Fibroblast of skin of left quadriceps (primary cell): ENCODE data around the gene TMEM174.

ENCODE experiments used
- DNase-seq, 2 experiments: peaks; one replicate each; pipeline ENCODE4 v3.0.0-alpha.2; 2013; ENCODE audit warnings: low read depth in 2 of 2

TMEM174 gene

DNA sequence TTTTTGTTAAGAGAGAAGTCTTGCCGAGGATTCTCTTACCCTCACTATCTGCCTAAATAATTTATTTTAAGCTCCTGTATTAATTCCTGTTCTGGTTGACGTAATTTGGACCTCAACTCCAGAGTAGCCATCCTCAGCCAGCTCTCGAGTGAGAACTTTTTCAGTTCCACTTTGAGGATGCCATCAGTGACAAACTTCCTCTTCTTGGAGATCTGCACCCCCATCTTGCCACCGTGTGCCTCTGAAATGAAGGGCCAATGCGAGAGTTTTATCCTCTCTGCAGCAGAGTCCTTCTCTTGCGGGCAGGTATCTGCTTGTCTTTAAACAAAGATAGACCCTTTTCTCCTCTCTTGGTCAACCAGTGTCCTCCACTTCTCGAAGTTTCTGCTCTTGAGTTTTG, 19.5 kb upstream of the TMEM174 start:
- no peak for DNase-seq

DNA sequence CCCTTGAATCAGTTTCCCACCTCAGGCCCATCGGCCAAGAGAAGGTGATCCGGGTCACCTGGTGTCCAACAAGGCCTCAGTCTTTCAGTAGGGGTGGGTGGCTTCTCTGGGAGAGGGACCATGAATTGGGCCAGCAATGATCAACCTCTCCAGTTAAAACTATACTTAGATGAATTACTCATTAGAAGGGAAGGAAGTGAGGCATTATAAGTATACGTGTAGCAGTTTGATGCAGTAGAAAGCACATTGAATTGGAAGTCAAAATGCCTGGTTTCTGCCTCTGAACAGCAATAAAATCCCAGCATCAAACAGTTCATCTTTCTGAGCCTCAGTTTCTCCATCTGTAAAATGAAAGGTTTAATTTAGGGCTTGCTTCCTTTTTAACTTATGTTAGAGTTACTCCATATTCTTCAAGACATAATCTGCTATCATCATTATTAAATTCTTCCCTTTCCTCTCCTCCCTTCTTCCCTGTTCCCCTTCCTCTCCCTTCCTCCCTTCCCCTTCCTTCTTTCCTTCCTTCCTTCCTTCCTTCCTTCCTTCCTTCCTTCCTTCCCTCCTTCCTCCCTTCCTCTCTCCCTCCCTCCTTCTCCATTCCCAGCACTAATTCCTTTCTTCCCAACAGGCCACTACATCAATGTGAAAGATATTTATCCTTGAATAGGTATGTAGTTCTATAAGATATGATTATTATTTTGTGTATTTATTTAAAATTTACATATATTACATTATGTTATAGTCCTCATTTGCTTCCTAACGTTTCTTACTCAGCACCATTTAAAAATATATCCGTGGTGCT, 18.6 kb upstream of the TMEM174 start:
- DNase-seq = no peak

DNA sequence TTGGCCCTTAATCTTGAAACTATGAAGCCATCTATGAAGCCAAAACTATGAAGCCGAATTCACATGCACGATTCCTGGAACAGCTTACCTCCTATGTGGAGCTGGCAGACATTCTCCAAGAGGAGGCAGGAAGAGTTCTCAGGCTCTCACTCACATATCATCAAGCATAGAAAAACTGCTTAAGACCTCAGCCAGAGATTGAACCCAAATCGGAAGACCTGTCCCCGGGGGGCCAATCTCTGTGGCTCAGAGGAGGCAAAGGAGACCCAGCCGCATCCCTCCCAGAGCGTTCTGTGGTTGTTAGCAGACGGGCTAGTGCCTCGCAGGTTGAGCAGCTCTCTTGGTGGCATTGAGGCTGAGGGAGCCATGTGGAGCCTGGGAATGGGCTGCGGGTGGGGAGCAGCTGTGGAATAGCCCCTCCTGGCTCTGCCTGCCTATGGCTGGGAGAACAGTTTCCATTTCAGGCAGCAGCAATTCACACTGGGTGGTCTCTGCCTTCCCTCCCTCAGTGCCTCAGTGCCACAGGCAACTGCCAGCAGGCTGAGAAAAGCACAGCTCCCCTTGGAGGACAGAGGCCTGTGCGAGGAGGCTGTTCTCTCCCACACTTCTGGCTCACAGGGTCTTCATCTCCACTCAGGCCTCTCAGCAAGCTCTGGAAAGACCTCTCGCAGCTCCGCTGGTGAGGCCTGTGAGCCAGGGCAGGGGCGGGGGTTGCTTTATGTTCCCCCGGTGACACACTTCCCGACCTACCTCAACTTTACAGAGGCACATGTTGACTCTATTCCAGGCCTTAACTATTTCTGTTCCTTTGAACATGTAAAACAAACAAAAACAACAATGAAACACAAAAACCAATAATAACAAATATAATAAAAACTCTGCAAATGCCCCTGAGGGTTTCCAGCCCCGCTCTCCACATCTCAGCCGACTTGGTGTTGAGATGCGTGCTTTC, 17.4 kb upstream of the TMEM174 start:
- DNase-seq = no peak

DNA sequence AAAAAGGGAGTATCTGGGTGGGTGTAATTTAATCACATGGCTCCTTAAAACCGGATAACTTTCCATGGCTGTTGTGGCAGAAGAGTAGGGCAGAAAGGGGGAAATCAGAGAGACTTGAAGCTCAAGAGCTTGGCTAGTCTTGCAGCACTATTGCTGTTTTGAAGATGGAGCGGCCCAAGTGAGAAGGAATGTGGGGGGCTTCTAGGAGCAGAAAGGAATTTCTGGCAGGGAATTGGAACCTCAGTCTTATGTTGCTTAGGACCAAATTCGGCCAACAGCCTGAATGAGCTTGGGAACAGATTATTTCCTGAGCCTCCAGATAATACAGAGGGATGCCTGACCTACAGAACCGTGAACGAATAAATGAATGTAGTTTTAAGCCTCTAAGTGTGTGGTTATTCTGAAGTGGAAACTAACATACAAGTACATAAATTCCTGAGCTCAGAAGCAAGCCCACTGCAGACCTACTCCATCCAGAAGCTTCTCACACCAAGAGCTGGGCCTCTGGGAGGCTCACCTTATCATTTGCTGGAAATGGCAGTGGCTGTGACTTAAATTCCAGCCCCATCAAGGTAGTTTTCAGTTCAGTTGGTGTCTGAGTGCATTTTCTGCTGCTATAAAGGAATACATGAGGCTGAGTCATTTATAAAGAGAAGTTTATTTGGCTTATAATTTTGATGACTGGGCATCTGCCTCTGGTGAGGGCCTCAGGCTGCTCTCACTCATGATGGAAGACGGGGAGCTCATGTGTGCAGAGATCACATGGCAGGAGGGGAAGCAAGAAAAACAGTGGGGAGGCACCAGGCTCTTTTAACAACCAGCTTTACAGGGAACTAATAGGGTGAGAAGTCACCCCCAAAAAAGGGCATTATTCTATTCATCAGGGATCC, 15.3 kb upstream of the TMEM174 start:
- no peak for DNase-seq

DNA sequence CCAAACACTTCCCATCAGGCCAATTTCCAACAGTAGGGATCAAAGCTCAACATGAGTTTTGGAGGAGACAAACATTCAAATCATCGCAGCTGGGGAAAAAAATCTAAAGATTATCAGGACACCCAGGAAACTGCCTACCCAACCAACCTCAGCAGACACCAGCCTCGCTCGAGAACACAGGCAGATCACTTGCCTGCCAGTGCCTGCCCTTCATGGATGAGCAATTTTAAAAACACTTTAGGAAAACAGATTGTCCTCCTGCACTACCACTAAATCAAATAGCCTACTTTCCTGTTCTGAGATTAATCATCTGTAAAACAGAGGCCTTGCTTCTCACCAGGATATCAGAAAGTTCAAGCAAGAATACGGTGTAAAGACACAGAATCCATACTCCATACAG, 14.7 kb upstream of the TMEM174 start:
- no peak for DNase-seq

DNA sequence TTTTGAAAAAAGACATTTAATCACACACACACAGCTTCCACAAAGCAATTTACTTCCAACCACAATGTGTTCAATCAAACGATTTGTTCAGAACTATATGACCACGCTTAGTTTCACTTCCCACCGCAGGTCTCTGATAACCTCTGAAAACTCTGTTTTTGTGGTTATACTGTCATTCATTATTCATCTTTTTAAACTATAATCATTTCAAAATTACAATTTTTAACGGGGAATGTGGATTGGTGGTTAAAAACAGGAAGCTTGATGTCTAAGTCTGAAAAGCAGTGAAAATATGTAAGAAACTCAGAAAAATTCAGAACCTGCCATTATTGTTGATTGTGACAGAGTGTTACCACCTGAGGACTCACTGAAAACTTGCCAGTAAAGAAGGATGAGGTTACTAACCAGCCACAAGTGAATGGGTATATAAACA, 12.7 kb upstream of the TMEM174 start:
- DNase-seq = no peak

DNA sequence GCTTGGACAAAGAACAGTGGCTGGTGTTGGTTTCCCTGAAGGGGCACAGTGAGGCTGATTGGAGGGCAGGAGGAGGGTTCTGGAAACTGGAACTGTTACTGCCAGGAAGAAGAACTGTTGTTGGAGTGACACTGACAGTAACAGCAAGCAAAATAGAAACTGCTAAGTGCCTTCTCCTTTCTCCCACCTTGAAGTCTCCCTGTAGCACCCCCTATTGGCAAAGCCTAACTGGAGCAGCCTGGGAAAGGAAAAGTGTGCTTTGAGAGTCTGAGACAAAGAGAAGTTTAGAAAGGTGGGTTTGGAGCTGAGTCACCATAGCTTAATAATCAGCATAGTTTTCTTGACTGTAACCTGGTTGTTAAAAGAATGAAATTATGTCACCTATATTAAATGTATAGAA, 2.5 kb upstream of the TMEM174 start:
- no peak for DNase-seq

DNA sequence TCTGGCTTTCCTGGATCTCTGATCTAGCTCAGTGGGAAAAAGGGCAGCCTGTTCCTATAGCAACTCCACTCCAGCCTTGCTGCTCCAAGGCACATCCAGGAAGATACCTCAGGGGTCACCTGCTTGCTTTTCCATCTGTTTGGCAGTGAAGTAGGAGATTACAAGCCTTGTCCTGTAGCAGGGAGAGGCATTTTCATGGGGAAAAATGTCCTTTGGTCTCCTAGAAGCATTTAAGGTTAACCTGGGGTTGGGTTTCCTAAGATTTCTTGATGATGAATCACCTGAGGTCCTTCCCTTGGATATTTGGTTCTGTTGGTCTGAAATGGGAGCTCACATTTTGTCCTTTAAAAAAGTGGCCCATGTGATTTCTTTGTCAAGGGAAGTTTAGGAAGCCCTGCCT, 1.5 kb upstream of the TMEM174 start:
- no peak for DNase-seq

DNA sequence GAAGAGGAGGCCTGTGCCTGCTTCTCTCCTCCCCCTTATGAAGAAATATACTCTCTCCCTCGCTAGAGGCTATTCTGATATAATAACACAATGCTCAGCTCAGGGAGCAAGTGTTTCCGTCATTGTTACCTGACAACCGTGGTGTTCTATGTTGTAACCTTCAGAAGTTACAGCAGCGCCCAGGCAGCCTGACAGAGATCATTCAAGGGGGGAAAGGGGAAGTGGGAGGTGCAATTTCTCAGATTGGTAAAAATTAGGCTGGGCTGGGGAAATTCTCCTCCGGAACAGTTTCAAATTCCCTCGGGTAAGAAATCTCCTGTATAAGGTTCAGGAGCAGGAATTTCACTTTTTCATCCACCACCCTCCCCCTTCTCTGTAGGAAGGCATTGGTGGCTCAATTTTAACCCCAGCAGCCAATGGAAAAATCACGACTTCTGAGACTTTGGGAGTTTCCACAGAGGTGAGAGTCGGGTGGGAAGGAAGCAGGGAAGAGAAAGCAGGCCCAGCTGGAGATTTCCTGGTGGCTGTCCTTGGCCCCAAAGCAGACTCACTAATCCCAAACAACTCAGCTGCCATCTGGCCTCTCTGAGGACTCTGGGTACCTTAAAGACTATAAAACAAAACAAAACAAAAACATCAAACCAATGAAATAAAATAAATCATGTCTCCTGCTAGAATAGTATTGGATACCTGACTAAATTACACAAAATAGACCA, 1.3 kb downstream of the TMEM174 start:
- DNase-seq = no peak

DNA sequence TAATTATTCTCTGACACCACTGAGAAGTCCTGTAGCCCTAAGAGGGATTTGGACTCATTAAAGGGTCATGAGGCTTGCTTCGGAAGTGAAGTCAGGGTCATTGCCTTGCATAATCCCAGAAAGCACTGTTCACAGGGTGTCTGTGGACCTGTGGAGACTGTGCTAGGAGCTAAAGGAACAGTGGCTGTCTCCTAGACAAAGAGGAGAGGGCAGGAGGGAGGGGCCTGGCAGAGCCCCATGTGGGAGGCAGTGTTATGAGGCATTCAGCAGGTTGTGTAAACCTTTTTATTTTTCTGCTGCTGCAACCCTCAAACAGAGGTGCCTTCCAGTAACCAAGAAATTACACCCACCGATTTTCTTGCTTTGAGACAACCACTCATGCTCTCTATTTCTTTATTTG, 3.3 kb downstream of the TMEM174 start:
- no peak for DNase-seq

DNA sequence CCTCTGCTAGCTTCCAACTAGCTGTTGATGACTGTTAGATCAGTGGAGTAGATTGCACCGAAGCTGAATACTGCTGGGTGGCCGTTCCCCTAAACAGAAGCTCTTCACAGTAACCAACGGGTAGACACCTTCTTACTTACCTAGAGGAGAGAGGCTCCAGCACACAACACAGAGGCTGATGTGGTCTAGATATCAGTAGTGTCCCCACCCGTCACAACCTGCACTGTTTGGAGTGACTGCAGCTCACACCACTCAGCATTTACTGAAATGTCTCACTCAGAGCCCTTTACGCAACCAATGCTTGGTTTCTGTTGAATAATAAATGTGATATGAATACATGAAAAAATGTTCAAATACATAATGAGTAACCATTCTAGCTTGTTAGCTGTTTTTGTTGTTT, 5.3 kb downstream of the TMEM174 start:
- no peak for DNase-seq

DNA sequence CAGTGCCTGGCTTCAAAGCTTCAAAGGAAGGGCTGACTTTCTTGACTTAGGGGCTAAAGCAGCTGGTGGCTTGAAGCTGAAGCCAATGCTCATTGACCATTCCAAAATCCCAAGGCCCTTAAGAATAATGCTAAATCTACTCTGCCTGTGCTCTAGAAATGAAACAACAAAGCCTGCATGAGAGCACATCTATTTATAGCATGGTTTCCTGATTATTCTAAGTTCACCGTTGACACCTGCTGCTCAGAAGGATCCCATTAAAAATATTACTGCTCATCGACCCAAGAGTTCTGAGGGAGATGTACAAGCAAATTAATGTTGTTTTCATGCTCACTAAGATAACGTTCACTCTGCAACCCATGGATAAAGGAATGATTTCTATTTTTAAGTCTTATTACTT, 6.7 kb downstream of the TMEM174 start:
- no peak for DNase-seq

DNA sequence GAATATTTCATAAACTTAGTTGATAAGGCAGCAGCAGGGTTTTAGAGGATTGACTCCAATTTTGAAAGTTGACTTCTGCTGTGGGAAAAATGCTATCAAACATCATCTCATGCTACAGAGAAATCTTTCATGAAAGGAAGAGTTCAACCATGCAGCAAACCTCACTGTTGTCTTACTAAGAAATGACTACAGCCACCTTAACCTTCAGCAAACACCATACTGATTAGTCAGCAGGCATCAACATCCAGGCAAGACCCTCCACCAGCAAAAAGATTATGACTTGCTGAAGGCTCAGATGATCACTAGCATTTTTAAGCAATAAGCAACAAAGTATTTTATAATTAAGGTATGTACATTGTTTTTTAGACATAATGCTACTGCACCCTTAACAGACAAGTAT, 7.6 kb downstream of the TMEM174 start:
- no peak for DNase-seq

DNA sequence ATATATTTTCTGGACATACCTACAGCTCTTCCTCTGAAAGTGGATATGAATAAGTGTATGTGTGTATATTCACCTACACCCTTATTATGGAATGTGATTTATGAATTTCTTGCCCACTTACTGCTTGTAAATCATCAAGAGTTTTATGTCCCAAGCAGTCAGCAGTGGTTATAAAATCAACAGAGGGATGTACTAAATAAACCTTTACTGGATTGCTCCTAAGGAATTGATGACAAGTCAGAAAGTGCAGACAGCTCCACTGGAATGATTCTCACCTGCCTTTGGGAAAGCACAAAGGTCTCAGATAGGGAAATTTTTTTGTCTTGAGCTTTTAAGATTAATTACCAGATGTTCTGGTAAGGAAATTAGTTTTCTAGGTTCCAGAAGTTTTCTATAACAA, 9.3 kb downstream of the TMEM174 start:
- DNase-seq = peak; percentile 32 to 40

DNA sequence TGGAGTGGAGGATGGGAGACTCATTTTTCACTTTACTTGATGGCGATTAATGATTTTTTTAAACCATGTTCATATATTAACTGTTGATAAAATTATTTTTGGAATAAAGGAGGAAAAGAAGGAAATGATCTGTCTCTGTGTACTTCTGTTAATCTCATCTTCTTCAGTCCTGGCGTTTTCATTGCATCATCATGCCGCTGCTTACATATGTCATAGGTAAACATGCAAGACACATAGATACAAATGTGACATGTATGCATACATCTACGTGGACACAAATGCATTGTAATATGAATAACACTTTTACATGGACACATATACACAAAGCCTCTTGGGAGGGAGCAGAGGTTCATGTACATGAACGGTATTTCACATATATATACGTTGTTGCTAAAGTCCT, 10.0 kb downstream of the TMEM174 start:
- DNase-seq = no peak

DNA sequence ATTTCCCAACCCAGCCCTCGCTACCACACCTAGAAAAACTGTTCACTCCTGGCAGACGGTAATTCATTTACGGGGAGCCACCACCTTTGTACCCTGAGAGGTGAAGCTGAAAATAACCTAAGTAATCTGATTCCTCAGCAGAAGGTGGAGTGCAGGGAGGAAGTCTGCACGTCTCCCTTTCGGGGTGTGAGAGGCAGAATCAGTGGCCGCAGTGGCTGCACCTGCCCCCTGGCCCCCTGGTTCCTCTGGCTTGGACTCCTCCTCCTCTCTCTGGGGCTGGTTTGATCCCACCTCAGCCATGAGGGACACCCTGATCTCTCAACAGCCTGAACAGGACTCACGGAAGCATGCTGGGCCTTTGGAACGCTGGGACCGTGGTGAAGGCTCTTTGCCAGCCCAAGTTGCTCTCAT, 10.5 kb downstream of the TMEM174 start:
- no peak for DNase-seq

DNA sequence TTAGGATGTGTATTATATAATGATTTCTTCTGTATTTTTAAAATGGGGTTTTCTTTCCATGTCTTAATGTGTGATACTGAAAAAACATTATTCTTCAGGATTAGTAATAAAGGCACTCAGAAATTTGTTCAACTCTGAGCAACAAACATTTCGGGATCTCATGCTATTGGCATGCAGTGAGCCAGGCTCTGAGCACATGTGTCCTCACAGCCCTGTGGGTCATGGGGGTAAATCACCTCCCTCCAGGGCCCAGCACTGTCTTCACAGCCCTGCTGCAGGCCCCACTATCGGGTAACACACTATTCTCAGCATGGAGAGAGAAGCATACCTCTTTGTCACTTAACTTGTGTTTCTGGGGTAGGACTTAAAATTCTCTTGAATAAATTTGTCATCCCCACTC, 14.0 kb downstream of the TMEM174 start:
- no peak for DNase-seq

DNA sequence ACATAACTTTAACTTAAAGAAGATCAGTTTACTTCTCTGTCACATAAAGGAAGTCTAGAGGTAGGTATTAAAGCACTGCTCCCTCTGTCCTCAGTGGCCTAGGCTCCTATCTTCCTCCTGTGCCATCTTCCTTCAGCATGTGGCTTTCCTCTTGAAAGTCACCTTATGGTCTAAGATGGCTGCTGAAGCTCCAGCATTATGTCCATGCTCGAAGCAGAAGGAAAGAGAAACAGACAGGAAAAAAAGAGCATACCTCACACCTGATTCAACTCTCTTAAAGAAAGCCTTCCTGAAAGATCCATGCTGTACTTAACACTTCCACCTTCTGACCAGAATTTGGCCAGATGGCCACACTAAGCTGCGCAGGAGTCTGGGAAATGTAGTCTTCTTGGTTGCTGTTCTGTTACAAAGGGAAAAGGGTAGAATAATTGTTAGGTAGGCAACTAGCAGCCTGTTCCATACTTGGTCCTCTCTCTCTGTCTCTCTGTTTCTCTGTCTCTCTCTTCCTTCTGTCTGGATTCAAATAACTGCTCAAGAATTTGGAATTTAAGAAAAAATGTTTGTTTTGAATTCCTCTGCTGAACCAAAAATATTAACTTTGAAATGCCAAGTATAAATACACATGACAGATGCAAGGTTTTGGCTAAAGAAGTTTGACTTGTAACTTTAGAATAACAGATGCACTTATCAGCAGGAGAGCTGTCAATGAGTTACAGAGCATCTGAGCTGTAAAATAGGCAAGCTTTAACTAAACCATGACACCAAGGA, 16.0 kb downstream of the TMEM174 start:
- DNase-seq = peak; percentile 75 to 77

DNA sequence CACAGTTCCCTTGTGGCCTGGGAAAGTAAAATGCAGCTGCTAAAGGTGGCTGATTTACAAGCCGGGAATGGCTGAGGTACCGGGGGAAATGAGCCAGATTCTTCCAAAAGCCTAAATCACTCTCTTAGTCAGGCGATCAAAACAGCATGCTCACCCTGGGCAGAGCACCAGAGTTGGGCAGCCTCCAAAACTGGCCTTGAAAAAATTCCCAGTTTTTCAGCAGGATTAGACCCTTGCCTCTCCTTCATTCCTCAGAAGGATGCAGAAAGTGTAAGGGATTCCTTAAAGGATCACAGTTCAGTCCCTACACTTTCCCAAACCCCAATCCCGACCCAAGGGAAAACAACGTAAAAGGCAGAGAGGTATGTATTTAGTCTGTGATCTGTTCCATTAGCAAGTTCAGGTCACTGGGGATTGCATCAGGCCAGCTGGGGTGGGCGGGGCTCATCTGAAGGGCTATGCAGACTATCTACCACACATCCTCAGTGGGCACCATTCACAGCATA, 16.9 kb downstream of the TMEM174 start:
- peak; percentile 89 to 91 for DNase-seq

DNA sequence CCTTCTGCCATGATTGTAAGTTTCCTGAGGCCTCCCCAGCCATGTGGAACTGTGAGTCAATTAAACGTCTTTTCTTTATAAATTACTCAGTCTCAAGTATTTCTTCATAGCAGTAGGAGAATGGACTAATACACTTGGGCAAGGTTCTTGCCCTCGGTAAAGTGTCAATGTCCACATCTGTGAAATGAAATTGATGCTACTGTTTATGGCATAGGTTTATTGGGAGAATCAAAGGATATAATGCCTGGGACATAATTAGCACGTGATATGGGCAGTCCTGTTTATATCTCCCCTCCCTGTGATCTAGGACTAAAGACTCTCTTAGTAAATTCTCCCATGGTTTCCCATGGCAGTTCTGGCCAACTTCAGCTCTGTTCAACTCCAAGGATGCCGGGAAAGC, 19.4 kb downstream of the TMEM174 start:
- DNase-seq = no peak
